Cardiac muscle cell (in vitro differentiated cells and primary cell): Measurements from ENCODE around the gene RAB27B. TPM values are rescaled to one million over a fixed set of nuclear protein-coding genes. Genes with fewer than 3 reads are reported as not detected.

ENCODE experiments used
- DNase-seq, 2 donors: peaks; one replicate each; pipeline versions ENCODE4 v3.0.0 to v3.0.0-alpha.2; 2010 to 2017; ENCODE audit warnings: low read depth in 1 of 2, low spot score in 1 of 2
- H3K27ac ChIP-seq: fragments of 200-600 bp; sonication (generic); 2 replicates; pipeline ENCODE4 v1.5.1; 2016
- H3K27me3 ChIP-seq: fragments of 200-600 bp; sonication (generic); 2 replicates; pipeline ENCODE4 v1.6.0; 2016; ENCODE audit warnings: control low read depth
- H3K36me3 ChIP-seq: fragments of 200-600 bp; sonication (generic); 2 replicates; pipeline ENCODE4 v1.5.1; 2016; ENCODE audit warnings: control low read depth
- H3K4me1 ChIP-seq: fragments of 200-600 bp; sonication (generic); 2 replicates; pipeline ENCODE4 v1.8.1; 2017; ENCODE audit warnings: low read depth, mild to moderate bottlenecking, mixed run types
- H3K4me3 ChIP-seq: fragments of 200-600 bp; sonication (generic); 2 replicates; pipeline ENCODE4 v1.5.1; 2016; ENCODE audit warnings: mild to moderate bottlenecking
- H3K9me3 ChIP-seq: fragments of 200-600 bp; sonication (generic); 2 replicates; pipeline ENCODE4 v1.5.1; 2017; ENCODE audit warnings: low read depth, mild to moderate bottlenecking, control low read depth
- polyA plus RNA-seq: library from polyadenylated mRNA; unstranded; fragments of >200 nt; fragmentation: Nextera tagmentation; extraction: Ambion mirVana; gene quantifications from 2 replicates; pipeline ENCODE4 v1.2.1, GENCODE V29; 2016
- total RNA-seq: library from RNA; depleted of rRNA; stranded (reverse); fragments of >200 nt; gene quantifications from 2 replicates; pipeline ENCODE4 v1.2.3, GENCODE V29; 2016
- TF ChIP-seq, protein P1 (sequence below): IDR thresholded peaks from 2 replicates; pipeline ENCODE4 v1.5.1; 2012; ENCODE audit warnings: low read depth, mild to moderate bottlenecking, low read length

Gene RAB27B
- total and polyA plus RNA-seq, 2 experiments from 2014 or later, result 0.09 to 0.71 TPM

DNA sequence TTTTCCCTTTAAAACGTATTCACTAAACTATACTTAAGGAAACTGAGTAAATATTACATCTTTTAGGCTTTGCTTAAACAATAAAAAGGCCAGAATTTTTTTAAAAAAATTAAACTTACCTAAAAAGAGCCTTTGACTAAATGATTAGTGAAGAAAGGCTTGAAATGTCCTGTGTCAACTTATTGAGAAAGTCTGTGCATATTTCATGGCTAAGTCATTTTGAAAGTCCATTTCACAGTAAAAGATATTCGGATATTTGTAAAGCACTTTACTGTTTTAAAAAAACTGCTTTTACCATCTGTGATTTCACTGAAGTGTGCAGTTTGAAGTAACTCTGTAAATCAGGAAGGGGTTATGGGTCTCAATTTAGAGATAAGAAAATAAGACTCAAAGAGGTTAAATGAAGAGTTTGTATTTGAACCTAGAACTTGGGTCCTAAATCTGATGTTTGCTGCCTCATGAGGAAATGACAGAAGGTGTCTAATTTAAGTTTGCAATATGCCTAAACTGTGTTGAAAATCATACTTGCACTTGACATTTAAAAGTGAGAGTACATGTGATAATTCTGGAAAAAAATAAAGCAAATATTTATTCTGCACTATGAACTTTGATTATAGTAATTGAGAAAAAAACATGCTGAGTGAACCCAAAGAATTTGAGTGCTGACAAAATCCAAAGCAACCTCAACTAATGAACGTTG, 50.5 kb downstream of the RAB27B start:
- no peaks in the 10 kb centered on the region for H3K27me3 ChIP-seq
- TF ChIP-seq, protein P1, sequence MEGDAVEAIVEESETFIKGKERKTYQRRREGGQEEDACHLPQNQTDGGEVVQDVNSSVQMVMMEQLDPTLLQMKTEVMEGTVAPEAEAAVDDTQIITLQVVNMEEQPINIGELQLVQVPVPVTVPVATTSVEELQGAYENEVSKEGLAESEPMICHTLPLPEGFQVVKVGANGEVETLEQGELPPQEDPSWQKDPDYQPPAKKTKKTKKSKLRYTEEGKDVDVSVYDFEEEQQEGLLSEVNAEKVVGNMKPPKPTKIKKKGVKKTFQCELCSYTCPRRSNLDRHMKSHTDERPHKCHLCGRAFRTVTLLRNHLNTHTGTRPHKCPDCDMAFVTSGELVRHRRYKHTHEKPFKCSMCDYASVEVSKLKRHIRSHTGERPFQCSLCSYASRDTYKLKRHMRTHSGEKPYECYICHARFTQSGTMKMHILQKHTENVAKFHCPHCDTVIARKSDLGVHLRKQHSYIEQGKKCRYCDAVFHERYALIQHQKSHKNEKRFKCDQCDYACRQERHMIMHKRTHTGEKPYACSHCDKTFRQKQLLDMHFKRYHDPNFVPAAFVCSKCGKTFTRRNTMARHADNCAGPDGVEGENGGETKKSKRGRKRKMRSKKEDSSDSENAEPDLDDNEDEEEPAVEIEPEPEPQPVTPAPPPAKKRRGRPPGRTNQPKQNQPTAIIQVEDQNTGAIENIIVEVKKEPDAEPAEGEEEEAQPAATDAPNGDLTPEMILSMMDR, result no peak
- H3K4me3 ChIP-seq, result no peak overlapping the region
- H3K9me3 ChIP-seq, result no peaks in the 10 kb centered on the region
- H3K4me1 ChIP-seq, result no peaks in the 10 kb centered on the region
- H3K36me3 ChIP-seq, result no peaks in the 10 kb centered on the region
- DNase-seq, result no peak
- no peak overlapping the region for H3K27ac ChIP-seq

DNA sequence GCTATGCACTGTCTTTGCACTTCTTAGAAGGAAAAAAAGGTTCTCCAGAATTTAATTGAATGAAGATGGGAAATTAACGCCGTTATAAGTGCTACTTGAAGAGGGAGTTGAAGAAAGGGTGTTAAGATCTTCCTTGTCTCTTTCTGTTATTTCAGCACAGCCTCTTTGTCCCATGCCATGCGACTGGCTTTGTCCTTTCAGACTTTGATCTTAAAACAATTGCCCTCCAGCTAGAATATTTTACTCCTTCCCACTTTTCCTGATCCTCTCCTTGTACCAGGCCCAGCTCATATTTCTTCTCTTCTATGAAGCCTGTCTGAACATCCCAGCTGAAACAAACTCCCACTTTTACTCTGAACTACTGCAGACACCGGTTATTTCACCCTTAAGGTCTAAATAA, 51.4 kb downstream of the RAB27B start:
- H3K4me1 ChIP-seq, result no peaks in the 10 kb centered on the region
- DNase-seq, result no peak
- H3K4me3 ChIP-seq, result no peak overlapping the region
- H3K27me3 ChIP-seq, result no peaks in the 10 kb centered on the region
- H3K36me3 ChIP-seq, result no peaks in the 10 kb centered on the region
- H3K9me3 ChIP-seq, result no peaks in the 10 kb centered on the region
- H3K27ac ChIP-seq, result no peak overlapping the region
- TF ChIP-seq, protein P1, result no peak

DNA sequence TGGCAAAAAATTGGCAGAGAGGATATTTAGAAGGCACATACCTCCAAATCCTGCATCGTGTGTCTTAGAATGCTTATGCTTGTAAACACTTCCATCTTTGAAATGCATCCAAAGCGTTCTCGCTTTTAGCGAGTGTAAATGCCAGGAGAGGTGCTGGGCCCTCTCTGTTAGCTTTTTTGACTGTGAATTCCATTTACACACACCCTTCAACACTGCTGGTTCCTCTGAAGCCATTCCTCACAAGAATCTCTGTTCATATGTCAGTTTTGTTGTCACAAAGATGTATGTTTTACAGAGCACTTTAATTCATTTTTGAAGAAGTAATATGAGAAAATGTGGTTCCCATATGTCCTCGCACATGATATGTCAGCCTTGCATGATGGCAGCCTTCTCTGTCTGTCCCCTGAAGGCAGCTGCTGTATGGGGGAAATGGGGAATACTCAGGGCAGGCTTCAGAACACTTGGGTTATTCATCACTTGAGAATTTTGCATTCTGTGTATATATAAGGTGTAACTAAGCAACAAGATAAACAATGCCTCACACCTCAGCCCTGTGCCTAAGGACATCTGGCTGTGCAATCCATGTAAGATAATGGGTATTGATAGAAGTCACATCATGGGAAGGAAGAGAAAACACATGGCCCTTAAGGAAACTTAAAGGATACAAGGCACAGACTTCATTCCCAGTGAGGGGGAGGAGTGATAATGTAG, 52.3 kb downstream of the RAB27B start:
- Histone ChIP-seq H3K4me1 (no peaks in the 10 kb centered on the region), H3K27me3 (no peaks in the 10 kb centered on the region), H3K4me3 (no peak overlapping the region), H3K36me3 (no peaks in the 10 kb centered on the region), H3K27ac (no peak overlapping the region), H3K9me3 (no peaks in the 10 kb centered on the region)
- TF ChIP-seq, protein P1, result no peak
- peak in 1 of 2 donors; percentile 71 for DNase-seq

DNA sequence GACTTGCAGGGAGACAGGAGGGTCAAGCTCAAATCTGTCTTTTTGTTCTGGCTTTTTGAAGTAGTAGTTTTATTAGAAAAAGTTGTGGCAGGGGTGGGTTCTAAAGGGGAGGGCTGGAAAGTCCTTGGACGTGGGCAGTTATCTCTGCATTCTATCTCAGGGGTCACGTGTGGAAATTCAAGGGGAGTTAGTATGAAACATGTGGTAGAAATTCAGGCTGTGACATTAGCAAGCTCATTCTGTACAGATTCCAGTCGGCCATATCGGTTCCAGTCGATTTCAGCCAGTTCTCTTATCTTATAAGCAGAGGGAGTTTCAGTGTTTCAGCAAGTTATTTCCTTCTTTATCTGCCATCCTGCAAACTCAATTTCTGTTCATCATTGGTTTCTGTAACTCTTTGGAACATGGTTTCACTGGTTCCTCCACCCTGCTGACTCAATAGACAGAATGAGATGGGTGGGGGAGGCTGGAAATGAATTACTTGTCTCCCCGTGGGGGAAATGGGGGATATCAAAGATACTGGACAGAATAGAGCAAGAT, 53.0 kb downstream of the RAB27B start:
- H3K4me1 ChIP-seq, result no peaks in the 10 kb centered on the region
- TF ChIP-seq, protein P1, result no peak
- H3K4me3 ChIP-seq, result no peak overlapping the region
- no peaks in the 10 kb centered on the region for H3K9me3 ChIP-seq
- no peaks in the 10 kb centered on the region for H3K36me3 ChIP-seq
- peak in 1 of 2 donors; percentile 37 for DNase-seq
- no peaks in the 10 kb centered on the region for H3K27me3 ChIP-seq
- H3K27ac ChIP-seq, result no peak overlapping the region

DNA sequence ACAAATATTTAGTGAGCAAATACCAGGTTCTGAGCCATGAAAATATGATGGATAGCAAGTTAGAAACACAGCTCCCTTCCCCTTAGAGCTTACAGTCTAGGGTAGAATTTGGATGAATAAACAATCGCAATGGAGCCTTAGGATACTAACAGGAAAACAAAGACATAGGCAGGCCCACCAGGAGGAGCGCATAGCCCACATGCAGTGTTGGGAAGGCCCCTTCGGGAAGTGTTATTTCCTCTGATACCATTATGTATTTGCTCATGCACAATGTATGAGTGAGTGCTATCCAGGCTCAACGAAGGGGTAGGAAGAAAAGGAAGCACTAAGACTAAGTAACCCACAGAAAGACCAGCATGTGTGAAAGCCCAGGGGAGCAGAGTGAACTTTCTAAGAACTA, 54.0 kb downstream of the RAB27B start:
- DNase-seq, result no peak
- H3K27ac ChIP-seq, result no peak overlapping the region
- H3K27me3 ChIP-seq, result no peaks in the 10 kb centered on the region
- TF ChIP-seq, protein P1, result no peak
- no peaks in the 10 kb centered on the region for H3K9me3 ChIP-seq
- no peak overlapping the region for H3K4me3 ChIP-seq
- H3K36me3 ChIP-seq, result no peaks in the 10 kb centered on the region
- no peaks in the 10 kb centered on the region for H3K4me1 ChIP-seq
